ENCODE measurements around the gene ACLY. TPM values are rescaled to one million over a fixed set of nuclear protein-coding genes. Genes with fewer than 3 reads are reported as not detected.

Gene ACLY
- total and polyA plus RNA-seq, 2 of the 13 experiments (the other 11 are each of a cell fraction or from before 2014, with no cell fraction given): 111 to 218 TPM

DNA sequence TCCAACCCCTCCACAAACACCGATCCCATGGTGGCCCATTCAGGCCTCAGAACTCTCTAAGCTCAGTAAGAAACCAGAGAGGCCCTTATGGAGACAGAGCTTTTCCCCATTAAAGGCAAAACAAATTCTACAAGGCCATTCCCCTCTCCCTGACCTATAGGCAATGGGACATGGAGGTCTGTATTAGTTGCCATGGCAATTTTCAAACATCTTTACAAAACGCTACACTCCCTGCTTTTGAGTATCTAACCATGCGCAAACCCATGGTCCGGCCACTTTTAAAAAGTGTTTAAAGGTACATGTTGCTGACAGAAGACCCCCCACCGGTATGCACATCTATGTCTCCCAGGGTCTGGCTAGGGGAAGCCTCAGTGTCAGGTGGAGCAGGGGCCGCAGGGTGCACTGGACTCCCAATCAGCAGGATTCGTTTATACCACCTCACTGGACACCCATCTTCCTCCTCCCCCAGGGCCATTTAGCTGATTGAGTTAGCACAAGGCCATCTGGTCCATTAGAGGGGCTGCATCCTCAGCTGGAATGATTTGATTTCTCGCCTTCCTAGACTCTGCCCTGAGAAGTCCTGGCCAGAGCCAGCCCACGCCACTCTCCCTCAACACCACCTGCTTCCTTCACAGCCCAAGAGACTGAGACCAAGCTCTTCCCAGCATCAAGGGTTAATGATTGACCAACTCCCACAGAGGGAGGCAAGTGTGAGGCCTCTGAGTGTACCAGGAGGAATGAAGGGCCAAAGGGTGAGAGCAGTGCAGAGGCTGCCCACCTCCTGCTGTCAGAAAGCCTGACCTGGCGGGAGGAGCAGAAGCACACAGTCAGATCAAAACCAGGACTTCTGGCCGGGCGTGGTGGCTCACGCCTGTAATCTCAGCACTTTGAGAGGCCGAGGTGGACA, 10.9 kb downstream of the ACLY start (continued):
- TF ChIP-seq, protein P1, sequence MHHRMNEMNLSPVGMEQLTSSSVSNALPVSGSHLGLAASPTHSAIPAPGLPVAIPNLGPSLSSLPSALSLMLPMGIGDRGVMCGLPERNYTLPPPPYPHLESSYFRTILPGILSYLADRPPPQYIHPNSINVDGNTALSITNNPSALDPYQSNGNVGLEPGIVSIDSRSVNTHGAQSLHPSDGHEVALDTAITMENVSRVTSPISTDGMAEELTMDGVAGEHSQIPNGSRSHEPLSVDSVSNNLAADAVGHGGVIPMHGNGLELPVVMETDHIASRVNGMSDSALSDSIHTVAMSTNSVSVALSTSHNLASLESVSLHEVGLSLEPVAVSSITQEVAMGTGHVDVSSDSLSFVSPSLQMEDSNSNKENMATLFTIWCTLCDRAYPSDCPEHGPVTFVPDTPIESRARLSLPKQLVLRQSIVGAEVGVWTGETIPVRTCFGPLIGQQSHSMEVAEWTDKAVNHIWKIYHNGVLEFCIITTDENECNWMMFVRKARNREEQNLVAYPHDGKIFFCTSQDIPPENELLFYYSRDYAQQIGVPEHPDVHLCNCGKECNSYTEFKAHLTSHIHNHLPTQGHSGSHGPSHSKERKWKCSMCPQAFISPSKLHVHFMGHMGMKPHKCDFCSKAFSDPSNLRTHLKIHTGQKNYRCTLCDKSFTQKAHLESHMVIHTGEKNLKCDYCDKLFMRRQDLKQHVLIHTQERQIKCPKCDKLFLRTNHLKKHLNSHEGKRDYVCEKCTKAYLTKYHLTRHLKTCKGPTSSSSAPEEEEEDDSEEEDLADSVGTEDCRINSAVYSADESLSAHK (CRISPR knock-in tag; IDR thresholded peaks at IDR 0.05; ENCODE audit: borderline replicate concordance): no peak
- TF ChIP-seq MED13 (CRISPR knock-in tag; IDR thresholded peaks at IDR 0.05): no peak
- TF ChIP-seq, protein P2, sequence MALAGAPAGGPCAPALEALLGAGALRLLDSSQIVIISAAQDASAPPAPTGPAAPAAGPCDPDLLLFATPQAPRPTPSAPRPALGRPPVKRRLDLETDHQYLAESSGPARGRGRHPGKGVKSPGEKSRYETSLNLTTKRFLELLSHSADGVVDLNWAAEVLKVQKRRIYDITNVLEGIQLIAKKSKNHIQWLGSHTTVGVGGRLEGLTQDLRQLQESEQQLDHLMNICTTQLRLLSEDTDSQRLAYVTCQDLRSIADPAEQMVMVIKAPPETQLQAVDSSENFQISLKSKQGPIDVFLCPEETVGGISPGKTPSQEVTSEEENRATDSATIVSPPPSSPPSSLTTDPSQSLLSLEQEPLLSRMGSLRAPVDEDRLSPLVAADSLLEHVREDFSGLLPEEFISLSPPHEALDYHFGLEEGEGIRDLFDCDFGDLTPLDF (CRISPR knock-in tag; IDR thresholded peaks at IDR 0.05): no peak
- no peak for TF ChIP-seq HOXA9 (CRISPR knock-in tag; IDR thresholded peaks at IDR 0.05; ENCODE audit: borderline replicate concordance)
- no peak for TF ChIP-seq ZNF572 (CRISPR knock-in tag; IDR thresholded peaks at IDR 0.05)
- TF ChIP-seq MYPOP (CRISPR knock-in tag; IDR thresholded peaks at IDR 0.05): no peak
- TF ChIP-seq TEF (CRISPR knock-in tag; IDR thresholded peaks at IDR 0.05): no peak
- peak; percentile 85; the same call in 1 of the 2 replicates for TF ChIP-seq GLI4 (CRISPR knock-in tag; IDR thresholded peaks at IDR 0.05; ENCODE audit: borderline replicate concordance)
- TF ChIP-seq, protein P3, sequence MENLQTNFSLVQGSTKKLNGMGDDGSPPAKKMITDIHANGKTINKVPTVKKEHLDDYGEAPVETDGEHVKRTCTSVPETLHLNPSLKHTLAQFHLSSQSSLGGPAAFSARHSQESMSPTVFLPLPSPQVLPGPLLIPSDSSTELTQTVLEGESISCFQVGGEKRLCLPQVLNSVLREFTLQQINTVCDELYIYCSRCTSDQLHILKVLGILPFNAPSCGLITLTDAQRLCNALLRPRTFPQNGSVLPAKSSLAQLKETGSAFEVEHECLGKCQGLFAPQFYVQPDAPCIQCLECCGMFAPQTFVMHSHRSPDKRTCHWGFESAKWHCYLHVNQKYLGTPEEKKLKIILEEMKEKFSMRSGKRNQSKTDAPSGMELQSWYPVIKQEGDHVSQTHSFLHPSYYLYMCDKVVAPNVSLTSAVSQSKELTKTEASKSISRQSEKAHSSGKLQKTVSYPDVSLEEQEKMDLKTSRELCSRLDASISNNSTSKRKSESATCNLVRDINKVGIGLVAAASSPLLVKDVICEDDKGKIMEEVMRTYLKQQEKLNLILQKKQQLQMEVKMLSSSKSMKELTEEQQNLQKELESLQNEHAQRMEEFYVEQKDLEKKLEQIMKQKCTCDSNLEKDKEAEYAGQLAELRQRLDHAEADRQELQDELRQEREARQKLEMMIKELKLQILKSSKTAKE (CRISPR knock-in tag; IDR thresholded peaks at IDR 0.05; ENCODE audit: borderline replicate concordance): no peak
- no peak; the same call in 1 of the 2 replicates for TF ChIP-seq NRL (CRISPR knock-in tag; IDR thresholded peaks at IDR 0.05; ENCODE audit: borderline replicate concordance)
- TF ChIP-seq CHD2 (IDR thresholded peaks at IDR 0.05; ENCODE audit: low read depth, low read length): no peak
- no peak for TF ChIP-seq ZNF569 (CRISPR knock-in tag; IDR thresholded peaks at IDR 0.05; ENCODE audit: borderline replicate concordance)
- peak; percentile 17; the same call in 1 of the 2 replicates for TF ChIP-seq ZNF232 (CRISPR knock-in tag; IDR thresholded peaks at IDR 0.05; ENCODE audit: borderline replicate concordance)
- no peak for TF ChIP-seq ZNF24 (IDR thresholded peaks at IDR 0.05)
- no peak for TF ChIP-seq SIN3B (IDR thresholded peaks at IDR 0.05; ENCODE audit: low read length)
- peak; percentile 81 for TF ChIP-seq FOSL2 (CRISPR knock-in tag; IDR thresholded peaks at IDR 0.05)
- no peak for TF ChIP-seq FOXM1 (CRISPR knock-in tag; IDR thresholded peaks at IDR 0.05)
- TF ChIP-seq BORCS8-MEF2B (CRISPR knock-in tag; IDR thresholded peaks at IDR 0.05): peak; percentile 94
- TF ChIP-seq ZBTB34 (CRISPR knock-in tag; IDR thresholded peaks at IDR 0.05): no peak

Measured in HepG2 (cell line).